Neural progenitor cell (in vitro differentiated cells): Measurements from ENCODE around the gene ADGRD1. TPM values are rescaled to one million over a fixed set of nuclear protein-coding genes. Genes with fewer than 3 reads are reported as not detected.

Experiments
- DNase-seq: peaks from one replicate; pipeline ENCODE4 v3.0.0-alpha.2; 2016; ENCODE audit warnings: low spot score
- H2AFZ ChIP-seq: fragments of 200-600 bp; sonication (generic); replicated peaks from 2 replicates; pipeline ENCODE4 v1.6.1; 2016; ENCODE audit warnings: antibody characterized with exemption
- H3F3A ChIP-seq: fragments of 200-600 bp; sonication (generic); 2 replicates; pipeline ENCODE4 v1.6.1; 2016; ENCODE audit warnings: antibody characterized with exemption, low read depth
- H3K27ac ChIP-seq: fragments of 200-600 bp; sonication (generic); 2 replicates; pipeline ENCODE4 v1.5.1; 2016; ENCODE audit warnings: mild to moderate bottlenecking
- H3K27me3 ChIP-seq: fragments of 200-600 bp; sonication (generic); 2 replicates; pipeline ENCODE4 v1.6.1; 2016; ENCODE audit warnings: mild to moderate bottlenecking, moderate library complexity
- H3K36me3 ChIP-seq: fragments of 200-600 bp; sonication (generic); 2 replicates; pipeline ENCODE4 v1.5.1; 2016
- H3K4me1 ChIP-seq: fragments of 200-600 bp; sonication (generic); 2 replicates; pipeline ENCODE4 v1.6.1; 2016; ENCODE audit warnings: mixed run types
- H3K4me2 ChIP-seq: fragments of 200-600 bp; sonication (generic); 2 replicates; pipeline ENCODE4 v1.6.1; 2016
- H3K4me3 ChIP-seq: fragments of 200-600 bp; sonication (generic); 2 replicates; pipeline ENCODE4 v1.5.1; 2016
- H3K79me2 ChIP-seq: fragments of 200-600 bp; sonication (generic); 2 replicates; pipeline ENCODE4 v1.6.1; 2016; ENCODE audit warnings: low read depth
- H3K9ac ChIP-seq: fragments of 200-600 bp; sonication (generic); 2 replicates; pipeline ENCODE4 v1.6.1; 2016
- H3K9me3 ChIP-seq: fragments of 200-600 bp; sonication (generic); 2 replicates; pipeline ENCODE4 v1.5.1; 2016; ENCODE audit warnings: low read depth
- H4K20me1 ChIP-seq: fragments of 200-600 bp; sonication (generic); 2 replicates; pipeline ENCODE4 v1.6.1; 2016; ENCODE audit warnings: low read depth
- H3K27ac Mint-ChIP-seq: 3 replicates; pipeline ENCODE4 v1.8.0; 2021; ENCODE audit warnings: mixed read lengths
- H3K27me3 Mint-ChIP-seq: 2 replicates; pipeline ENCODE4 v1.8.0; 2022; ENCODE audit warnings: low read depth, mild to moderate bottlenecking, inconsistent platforms, moderate library complexity, mixed read lengths; ENCODE audit not compliant: insufficient read depth
- H3K36me3 Mint-ChIP-seq: 3 replicates; pipeline ENCODE4 v1.8.0; 2021; ENCODE audit warnings: mixed read lengths
- H3K4me1 Mint-ChIP-seq: 3 replicates; pipeline ENCODE4 v1.8.0; 2021; ENCODE audit warnings: mixed read lengths
- H3K4me3 Mint-ChIP-seq: 3 replicates; pipeline ENCODE4 v1.8.0; 2021; ENCODE audit warnings: mild to moderate bottlenecking, moderate library complexity, mixed read lengths
- H3K9me3 Mint-ChIP-seq: 3 replicates; pipeline ENCODE4 v1.8.0; 2020; ENCODE audit warnings: mixed read lengths
- EZH2 ChIP-seq: fragments of 200-600 bp; sonication (generic); IDR thresholded peaks from 2 replicates; pipeline ENCODE4 v1.6.1; 2017; ENCODE audit warnings: antibody characterized with exemption, mild to moderate bottlenecking, moderate library complexity
- EZH2phosphoT487 ChIP-seq: fragments of 200-600 bp; sonication (generic); IDR thresholded peaks from 2 replicates; pipeline ENCODE4 v1.6.1; 2017; ENCODE audit warnings: antibody characterized with exemption
- total RNA-seq: library from RNA; depleted of rRNA; stranded (reverse); fragments of >200 nt; gene quantifications from 2 replicates; pipeline ENCODE4 v1.2.3, GENCODE V29; 2015; ENCODE audit warnings: low replicate concordance
- TF ChIP-seq, protein P1 (sequence below): fragments of 200-600 bp; sonication (generic); IDR thresholded peaks from 2 replicates; pipeline ENCODE4 v1.5.1; 2017; ENCODE audit warnings: antibody characterized with exemption, mild to moderate bottlenecking

The ADGRD1 gene
- total RNA-seq, 1 donor from 2014 or later = not detected

- peaks cover 19% of the 10 kb centered on the region for H3K27me3 Mint-ChIP-seq
These were observed 78.5 kb downstream of the ADGRD1 start for GRCh38 chr12:131032082-131032750.

DNA sequence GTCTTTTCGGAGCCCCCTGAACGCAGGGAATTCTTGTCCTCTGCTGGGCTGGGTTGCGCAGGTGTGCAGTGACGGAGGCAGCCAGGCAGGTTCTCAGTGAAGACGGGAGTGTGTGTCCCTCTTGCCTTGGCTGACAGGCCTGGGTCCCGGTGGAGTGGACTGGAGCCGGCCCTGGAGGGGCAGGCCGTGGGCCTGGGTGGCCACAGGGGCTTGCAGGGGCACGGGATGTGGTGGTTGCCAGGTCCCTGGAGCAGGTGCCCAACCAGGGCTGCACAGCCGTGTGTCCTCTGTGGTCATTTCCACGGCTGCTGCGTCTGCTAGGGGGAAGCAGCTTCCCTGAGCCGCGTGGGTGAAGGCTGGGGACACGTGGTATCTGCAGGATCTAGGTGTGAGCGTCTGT, 79.8 kb downstream of the ADGRD1 start:
- H3K9me3 Mint-ChIP-seq = no peaks in the 10 kb centered on the region
- H3K4me3 Mint-ChIP-seq = no peak overlapping the region
- no peak overlapping the region for H3K4me3 ChIP-seq
- H3K79me2 ChIP-seq = no peaks in the 10 kb centered on the region
- no peaks in the 10 kb centered on the region for H4K20me1 ChIP-seq
- H3K27me3 Mint-ChIP-seq = peaks cover 19% of the 10 kb centered on the region
- no peak for DNase-seq
- TF ChIP-seq EZH2phosphoT487 = no peak
- no peak for TF ChIP-seq EZH2
- TF ChIP-seq, protein P1, sequence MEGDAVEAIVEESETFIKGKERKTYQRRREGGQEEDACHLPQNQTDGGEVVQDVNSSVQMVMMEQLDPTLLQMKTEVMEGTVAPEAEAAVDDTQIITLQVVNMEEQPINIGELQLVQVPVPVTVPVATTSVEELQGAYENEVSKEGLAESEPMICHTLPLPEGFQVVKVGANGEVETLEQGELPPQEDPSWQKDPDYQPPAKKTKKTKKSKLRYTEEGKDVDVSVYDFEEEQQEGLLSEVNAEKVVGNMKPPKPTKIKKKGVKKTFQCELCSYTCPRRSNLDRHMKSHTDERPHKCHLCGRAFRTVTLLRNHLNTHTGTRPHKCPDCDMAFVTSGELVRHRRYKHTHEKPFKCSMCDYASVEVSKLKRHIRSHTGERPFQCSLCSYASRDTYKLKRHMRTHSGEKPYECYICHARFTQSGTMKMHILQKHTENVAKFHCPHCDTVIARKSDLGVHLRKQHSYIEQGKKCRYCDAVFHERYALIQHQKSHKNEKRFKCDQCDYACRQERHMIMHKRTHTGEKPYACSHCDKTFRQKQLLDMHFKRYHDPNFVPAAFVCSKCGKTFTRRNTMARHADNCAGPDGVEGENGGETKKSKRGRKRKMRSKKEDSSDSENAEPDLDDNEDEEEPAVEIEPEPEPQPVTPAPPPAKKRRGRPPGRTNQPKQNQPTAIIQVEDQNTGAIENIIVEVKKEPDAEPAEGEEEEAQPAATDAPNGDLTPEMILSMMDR = no peak
- H3K36me3 Mint-ChIP-seq = no peaks in the 10 kb centered on the region
- H3F3A ChIP-seq = no peaks in the 10 kb centered on the region
- peaks cover 36% of the 10 kb centered on the region for H3K4me1 Mint-ChIP-seq
- no peaks in the 10 kb centered on the region for H3K36me3 ChIP-seq
- no peak overlapping the region for H3K9ac ChIP-seq
- no peak overlapping the region for H2AFZ ChIP-seq
- H3K27ac ChIP-seq = no peak overlapping the region
- no peaks in the 10 kb centered on the region for H3K27me3 ChIP-seq
- no peak overlapping the region for H3K27ac Mint-ChIP-seq
- H3K9me3 ChIP-seq = no peaks in the 10 kb centered on the region
- H3K4me1 ChIP-seq = peaks cover 16% of the 10 kb centered on the region
- no peak overlapping the region for H3K4me2 ChIP-seq

More at GRCh38 chr12:131032082-131032750, 78.5 kb downstream of the ADGRD1 start:
- peaks cover 16% of the 10 kb centered on the region for H3K4me1 ChIP-seq
- TF ChIP-seq, protein P1 = no peak
- TF ChIP-seq EZH2 (no peak), EZH2phosphoT487 (no peak)
- no peak overlapping the region for H3K4me3 ChIP-seq
- Mint-ChIP-seq H3K4me1 (peaks cover 40% of the 10 kb centered on the region), H3K4me3 (no peak overlapping the region), H3K36me3 (no peaks in the 10 kb centered on the region), H3K27ac (peak overlapping the region; percentile 93), H3K9me3 (no peaks in the 10 kb centered on the region)
- H4K20me1 ChIP-seq = no peaks in the 10 kb centered on the region
- no peak overlapping the region for H2AFZ ChIP-seq
- no peak overlapping the region for H3K4me2 ChIP-seq
- no peak overlapping the region for H3K9ac ChIP-seq
- no peaks in the 10 kb centered on the region for H3K36me3 ChIP-seq
- no peaks in the 10 kb centered on the region for H3K79me2 ChIP-seq
- no peaks in the 10 kb centered on the region for H3K27me3 ChIP-seq
- no peaks in the 10 kb centered on the region for H3F3A ChIP-seq
- H3K27ac ChIP-seq = no peak overlapping the region
- no peak for DNase-seq
- no peaks in the 10 kb centered on the region for H3K9me3 ChIP-seq

DNA sequence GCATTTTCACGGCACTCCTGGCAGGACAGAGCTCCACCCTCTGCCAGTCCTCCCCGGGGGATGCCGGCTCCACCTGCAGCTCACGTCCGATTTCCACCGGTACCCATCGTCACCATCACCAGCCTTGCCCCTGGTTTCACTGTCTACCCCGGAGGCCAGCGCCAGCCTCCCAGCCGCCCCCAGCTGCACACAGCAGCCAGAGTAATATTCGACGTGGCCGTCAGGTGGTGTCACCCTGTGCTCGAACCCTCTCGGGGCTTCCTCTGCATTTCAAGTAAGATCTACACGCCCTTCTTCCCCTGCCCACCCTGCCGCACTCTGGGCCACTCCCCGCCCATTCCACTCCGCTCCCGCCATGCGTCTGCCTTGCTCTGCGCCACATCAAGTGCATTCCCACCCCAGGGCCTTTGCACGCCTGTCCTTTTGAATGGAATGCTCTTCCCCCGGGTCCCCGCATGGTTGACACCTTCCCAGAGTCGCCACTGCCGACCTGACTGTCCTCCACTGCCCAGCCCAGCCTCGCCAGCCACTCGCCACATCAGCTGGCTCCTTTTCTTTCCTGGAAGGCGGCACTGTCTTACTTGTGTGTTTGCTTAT, 80.3 kb downstream of the ADGRD1 start:
- H3K27me3 Mint-ChIP-seq = peaks cover 15% of the 10 kb centered on the region
- DNase-seq = no peak
- no peaks in the 10 kb centered on the region for H4K20me1 ChIP-seq

More for the DNA sequence above, 80.3 kb downstream of the ADGRD1 start:
- no peak overlapping the region for H3K4me3 ChIP-seq
- Mint-ChIP-seq H3K4me1 (peaks cover 36% of the 10 kb centered on the region), H3K4me3 (peak overlapping the region; percentile 57), H3K27ac (peak overlapping the region; percentile 73), H3K9me3 (no peaks in the 10 kb centered on the region), H3K36me3 (no peaks in the 10 kb centered on the region)
- peaks cover 16% of the 10 kb centered on the region for H3K4me1 ChIP-seq
- H3K27ac ChIP-seq = no peak overlapping the region
- H3K27me3 ChIP-seq = no peaks in the 10 kb centered on the region
- H2AFZ ChIP-seq = no peak overlapping the region
- H3K9me3 ChIP-seq = no peaks in the 10 kb centered on the region
- no peaks in the 10 kb centered on the region for H3K36me3 ChIP-seq
- no peaks in the 10 kb centered on the region for H3K79me2 ChIP-seq
- H3K9ac ChIP-seq = no peak overlapping the region
- no peaks in the 10 kb centered on the region for H3F3A ChIP-seq
- no peak overlapping the region for H3K4me2 ChIP-seq
- TF ChIP-seq EZH2 (no peak), EZH2phosphoT487 (no peak)
